NCI-H187 (cell line): ENCODE measurements around the gene TXNRD1.
A peak's percentile ranks its signal among the peaks of the same experiment; 100 is the strongest.
"Not testable (repeated sequence)": the region's sequence is repeated elsewhere in the genome, so short reads cannot be mapped to it uniquely, and the experiment has no call there.

Source experiments
- DNase-seq, 2 experiments: peaks; one replicate each; lab custom pipeline; 2025; lab: John Stamatoyannopoulos, UW

Gene TXNRD1

DNA sequence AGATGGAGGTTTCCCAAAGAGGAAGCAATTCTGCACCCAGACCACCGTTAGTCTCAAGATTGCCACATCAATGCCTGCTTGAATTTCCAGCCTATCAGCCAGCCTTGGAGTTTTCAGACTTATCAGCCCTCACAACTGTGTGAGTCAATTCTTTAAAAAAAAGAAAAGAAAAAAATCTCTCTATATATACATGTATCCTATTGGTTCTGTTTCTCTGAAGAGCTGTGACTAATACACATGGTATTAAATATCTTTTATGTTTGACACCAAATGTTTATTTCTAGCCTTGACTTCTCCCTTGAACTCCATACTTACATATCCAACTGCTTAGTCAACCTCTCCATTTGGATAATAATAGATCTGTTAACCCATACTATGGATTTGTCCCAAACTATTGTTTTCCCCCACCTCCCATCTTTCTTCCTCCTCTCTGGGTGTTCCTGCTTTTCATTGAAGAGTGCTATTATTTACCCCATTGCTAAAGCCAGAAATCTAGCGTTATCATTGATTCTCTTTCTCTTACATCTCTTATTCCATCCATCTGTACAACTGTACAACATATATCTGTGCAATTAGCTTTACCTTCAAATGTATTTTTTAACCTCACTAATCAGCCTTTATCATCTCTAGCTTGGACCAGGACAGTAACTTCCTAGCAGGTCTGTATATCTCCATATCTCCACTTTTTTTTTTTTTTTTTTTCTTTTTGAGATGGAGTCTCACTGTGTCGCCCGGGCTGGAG lies 65.3 kb downstream of the TXNRD1 start:
- DNase-seq, result no peak

DNA sequence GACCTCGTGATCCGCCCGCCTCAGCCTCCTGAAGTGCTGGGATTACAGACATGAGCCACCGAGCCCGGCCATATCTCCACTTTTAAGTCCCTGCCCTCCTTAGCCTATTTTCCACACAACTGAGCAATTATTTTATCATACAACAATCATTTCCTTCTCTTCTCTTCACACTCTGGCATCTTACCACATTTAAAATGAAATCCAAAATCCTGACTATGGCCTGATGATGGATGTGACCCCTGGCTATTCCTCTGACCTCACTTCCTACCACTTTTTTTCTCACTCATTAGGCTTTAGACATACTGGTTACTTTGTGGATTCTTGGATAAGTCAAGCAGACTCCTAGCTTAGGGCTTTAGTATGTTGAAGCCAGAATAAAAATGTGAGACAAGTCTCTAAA lies 66.1 kb downstream of the TXNRD1 start:
- no peak for DNase-seq

DNA sequence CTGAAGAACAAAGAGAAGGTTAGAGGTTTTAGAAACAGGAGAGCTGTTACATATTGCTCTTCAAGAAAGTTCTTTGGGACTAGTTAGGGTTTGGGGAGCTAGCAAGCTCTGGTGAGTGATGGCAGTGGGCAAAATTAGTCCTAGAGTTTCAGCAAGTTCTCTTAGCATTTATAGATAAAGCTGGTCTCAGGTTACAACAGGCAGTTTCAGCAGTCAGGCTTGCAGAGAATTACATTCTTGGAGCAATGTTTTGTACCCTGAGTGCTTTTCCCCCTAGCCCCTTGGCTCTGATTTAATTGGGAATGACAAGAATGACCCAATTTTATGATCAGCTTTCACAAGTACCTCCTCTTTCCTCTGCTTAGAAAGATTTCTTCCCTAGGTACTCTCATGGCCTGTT lies 66.5 kb downstream of the TXNRD1 start:
- no peak for DNase-seq

DNA sequence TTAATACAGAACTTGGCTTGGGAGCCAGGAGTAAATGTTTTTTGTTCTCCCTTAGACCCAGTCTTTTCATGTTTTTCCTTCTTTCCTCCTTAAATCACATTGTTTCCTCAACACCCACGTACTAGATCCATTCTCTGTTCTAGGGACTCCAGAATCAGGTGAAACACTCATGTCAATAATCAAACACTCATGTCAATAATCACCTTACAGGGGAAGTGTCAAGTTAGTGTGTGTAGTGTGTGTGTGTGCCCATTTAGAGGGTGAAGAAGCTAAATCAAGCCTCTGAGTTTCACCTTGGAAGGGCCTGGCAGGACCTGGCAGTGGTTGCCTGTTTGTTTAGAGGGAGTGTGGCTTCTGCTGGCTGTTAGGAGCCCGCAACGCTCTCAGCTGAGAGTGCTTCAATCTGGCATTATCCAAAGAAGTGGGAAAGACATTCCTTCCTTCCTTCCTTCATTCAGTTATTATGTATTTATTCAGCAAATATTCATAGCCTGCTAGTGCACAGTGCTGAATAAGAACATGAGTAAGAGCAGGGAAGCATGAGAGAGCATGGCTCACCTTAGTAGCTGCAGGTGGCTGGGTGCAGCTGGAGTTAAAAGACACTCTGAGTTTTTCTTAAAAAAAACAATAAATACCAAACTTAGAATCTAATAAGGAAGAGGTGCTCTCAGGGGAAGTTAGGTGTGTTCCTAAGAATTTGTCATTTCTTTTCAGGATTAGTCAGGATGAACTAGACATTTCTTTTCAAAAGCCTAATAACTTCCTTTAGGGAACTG lies 70.3 kb downstream of the TXNRD1 start:
- DNase-seq, result peak; percentile 16 to 21

DNA sequence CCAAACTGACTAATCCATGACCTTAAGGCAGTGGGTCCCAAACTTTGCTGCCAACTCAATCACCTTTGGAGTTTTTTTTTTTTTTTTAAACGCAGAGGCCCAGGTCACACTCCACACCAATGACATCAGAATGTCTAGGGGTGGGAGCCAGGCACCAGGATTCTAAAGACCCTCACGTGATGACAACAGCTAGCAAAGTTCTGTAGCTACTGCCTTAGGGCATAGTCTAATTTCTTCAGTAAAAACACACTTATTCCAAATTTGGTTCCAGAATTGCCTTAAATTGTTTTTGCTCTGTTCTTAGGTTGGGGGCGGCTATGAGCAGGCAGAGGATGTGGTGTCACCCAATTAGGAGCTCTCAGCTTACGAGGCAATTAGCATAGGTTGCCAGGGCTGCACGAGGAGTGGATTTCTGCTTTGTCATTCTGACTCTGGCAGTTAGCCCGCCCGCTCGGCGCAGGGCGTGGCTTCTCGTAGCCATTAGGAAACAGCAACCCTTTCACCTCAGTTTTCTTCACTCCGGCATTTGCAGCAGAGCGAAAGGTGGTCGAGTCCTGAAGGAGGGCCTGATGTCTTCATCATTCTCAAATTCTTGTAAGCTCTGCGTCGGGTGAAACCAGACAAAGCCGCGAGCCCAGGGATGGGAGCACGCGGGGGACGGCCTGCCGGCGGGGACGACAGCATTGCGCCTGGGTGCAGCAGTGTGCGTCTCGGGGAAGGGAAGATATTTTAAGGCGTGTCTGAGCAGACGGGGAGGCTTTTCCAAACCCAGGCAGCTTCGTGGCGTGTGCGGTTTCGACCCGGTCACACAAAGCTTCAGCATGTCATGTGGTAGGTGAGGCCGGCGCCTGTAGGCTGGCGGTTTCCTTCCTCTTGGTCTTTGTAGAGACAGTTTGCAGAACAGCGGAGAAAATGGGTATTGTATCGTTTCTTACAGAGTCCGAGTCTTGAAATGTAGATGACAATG lies 71.2 kb downstream of the TXNRD1 start:
- peak; percentile 94 to 97 for DNase-seq

DNA sequence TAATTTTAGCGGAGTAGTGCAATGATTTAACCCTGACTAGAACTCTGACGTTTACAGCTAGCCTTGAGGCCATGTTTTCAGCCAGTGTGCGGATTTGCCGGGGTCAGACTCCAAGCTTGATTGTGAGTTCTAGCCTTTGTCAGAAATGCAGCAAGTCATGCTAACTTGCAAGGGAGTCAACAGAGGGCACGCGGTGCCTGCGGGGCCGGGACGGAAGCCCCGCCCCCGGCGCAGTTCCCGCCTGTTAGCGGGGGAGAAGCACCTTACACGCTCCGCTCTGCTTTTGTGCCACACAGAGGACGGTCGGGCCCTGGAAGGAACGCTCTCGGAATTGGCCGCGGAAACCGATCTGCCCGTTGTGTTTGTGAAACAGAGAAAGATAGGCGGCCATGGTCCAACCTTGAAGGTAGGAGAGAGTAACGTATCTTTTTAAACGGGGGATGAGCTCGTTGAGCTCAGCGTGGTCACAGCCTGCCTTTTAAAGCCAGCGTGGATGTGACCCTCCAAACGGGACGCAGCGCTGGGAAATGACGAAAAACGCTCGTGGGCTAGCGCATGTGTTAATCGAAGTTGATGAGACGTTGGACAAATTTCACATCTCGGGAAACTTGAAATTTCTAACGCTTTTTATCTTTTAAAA lies 73.2 kb downstream of the TXNRD1 start:
- DNase-seq, result peak; percentile 87 to 90

DNA sequence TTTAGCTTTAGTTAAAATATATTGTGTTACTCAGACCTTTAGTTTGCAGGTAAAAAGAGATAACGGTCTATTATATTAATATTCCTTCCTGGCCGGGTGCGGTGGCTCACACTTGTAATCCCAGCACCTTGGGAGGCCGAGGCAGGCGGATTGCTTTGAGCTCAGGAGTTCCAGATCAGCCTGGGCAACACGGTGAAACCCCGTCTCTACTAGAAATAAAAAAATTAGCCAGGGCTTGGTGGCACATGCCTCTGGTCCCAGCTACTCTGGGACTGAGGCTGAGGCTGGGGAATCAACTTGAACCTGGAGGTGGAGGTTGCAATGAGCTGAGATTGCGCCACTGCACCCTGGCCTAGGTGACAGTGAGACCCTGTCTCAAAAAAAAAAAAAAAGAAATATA lies 74.7 kb downstream of the TXNRD1 start:
- DNase-seq, result no peak

DNA sequence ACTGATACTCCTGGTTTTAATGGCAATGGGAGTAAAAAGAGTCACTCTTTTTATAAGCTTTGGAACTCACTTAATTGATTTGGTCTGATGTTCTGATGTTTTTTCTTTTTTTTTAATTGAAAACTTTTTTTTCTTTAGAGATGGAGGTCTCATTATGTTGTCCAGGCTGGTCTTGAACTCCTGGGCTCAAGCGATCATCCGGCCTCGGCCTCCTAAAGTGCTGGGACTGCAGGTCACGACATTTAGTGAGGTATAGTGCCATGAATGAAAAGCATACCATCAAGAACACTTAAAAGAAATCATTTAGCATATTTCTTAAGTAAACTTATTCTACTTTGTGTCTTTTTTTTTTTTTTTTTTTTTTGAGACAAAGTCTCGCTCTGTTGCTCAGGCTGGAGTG lies 75.3 kb downstream of the TXNRD1 start:
- no peak for DNase-seq

DNA sequence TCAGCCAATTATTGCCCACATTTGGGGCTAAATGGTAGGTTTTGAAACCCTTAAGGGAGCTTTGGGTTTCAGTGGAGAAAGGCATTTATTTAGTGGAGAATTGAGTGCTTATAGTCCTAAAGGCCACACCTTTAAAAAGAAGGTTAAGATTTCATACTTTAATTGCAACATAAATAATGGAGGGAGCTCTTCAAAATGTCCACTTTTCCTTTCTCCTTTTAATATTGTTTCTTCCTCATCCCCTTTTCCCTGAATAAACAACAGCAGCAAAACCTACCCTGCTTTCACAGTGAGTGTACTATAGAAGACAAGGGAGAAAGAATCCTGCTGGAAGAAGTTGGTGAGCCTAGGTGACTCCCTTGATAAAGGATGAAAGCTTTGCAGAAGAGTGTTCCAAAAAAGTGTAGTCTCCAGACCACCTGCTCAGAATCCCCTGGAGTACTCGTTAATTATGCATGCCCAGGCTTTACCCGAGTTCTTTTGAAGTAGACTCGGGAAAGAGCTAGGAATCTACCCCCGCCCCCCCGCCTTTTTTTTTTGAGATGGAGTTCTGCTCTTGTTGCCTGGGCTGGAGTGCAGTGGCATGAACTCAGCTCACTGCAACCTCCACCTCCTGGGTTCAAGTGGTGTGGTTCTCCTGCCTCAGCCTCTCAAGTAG lies 76.4 kb downstream of the TXNRD1 start:
- no peak for DNase-seq

DNA sequence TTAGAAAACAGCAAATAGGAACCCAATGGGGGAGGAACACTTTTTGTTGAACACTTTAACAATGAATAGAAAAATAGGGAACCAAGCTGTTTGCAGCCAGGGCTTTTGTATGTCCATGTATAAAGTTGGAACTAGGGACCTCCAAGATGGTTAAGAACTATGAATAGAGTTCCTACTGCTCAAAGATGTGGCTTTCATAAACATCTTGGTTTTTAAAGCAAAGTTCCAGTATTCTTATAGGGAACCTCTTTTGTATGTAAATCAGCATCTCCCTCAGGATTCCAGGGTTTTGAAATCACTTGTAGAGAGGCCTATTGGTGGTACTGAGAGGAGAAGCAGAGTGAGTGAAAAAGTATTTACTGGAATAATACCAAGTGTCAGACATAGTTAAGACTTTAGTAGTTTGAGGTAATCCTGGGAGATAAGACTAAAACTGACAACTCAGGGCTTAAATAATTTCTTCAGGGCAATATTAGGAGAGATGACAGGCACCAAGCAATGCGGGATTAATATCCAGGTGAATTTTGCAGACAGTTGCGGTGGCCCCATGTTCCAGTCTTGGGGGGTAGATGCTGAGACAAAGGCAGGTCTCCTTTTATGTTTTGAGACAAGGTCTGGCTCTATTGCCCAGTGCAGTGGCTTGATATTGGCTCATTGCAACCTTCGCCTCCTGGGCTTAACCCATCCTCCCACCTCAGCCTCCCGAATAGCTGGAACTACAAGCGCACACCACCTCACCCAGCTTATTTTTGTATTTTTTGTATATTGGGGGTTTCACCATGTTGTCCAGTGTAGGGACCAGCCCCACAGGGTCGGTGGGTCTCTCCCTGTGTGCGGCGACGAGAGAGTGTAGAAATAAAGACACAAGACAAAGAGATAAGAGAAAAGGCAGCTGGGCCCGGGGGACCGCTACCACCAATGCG lies 77.6 kb downstream of the TXNRD1 start:
- DNase-seq, result no peak

DNA sequence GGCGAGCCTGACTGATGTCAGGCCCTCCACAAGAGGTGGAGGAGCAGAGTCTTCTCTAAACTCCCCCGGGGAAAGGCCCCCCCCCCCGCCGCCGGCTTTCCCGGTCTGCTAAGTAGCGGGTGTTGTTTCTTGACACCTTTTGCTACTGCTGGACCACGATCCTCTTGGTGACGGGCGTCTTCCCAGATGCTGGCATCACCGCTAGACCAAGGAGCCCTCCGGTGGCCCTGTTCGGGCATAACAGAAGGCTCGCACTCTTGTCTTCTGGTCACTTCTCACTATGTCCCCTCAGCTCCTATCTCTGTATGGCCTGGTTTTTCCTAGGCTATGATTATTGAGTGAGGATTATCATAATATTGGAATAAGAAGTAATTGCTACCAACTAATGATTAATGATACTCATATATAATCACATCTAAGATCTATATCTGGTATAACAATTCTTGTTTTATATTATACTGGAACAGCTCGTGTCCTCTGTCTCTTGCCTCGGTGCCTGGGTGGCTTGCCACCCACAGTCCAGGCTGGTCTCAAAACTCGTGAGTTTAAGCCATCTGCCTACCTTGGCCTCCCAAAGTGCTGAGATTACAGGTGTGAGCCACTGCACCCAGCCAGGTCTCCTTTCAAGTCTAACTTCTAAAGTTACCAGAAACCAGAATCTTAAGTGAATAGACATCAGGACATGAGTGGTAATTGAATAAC lies 78.7 kb downstream of the TXNRD1 start:
- DNase-seq, result not testable (repeated sequence)

DNA sequence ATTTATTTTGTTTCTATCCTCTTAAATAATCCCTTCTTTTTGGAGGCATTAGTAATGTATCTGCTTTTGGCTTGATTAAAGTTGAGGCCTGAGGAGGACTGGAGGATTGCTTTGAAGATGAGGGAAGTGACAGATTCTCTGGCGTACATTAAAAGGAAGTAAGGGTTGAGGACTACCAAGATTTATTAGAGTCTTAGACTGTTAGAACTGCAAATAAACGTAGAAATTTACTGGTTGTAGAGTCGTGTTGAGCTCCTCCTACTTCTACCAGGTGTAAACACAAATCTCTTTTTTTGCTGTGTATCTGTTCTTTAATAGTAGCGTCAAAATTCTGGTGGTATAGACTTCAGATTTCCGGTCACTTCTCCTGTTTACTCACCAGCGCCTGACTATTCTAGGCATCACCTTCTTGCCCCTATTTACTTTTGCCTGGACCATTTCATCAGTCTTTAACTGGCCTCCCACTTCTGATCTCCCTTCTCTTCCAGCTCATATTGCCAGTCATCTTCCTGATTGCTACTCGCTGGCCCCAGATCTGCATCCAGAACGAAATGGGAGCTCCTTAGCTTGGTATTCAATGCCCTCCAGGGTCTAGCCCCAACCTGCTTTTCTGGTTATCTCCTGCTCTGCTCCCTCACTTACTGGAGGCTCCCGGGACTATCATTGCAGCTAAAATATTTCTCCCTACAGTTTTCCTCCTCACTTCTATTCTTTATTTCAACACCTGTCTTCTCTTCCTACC lies 79.5 kb downstream of the TXNRD1 start:
- no peak for DNase-seq

DNA sequence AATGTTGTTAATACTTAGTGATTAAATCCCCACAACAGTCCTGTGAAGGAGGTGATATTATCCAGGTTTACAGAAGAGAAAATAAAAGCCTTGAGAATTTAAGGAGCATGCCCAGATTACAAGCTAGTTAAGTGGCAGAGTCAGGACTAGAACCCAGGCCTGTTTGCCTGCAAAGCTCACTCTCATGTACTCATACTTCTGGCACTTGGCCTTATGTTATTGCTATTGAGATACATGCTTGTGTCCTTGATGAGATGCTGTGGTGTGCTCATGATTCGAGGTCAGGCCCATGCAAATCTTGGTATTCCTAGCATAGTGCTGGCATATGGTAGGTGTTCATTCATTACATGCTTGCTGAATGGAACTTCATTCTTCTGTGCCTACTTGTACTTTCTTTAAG lies 80.4 kb downstream of the TXNRD1 start:
- DNase-seq, result no peak

DNA sequence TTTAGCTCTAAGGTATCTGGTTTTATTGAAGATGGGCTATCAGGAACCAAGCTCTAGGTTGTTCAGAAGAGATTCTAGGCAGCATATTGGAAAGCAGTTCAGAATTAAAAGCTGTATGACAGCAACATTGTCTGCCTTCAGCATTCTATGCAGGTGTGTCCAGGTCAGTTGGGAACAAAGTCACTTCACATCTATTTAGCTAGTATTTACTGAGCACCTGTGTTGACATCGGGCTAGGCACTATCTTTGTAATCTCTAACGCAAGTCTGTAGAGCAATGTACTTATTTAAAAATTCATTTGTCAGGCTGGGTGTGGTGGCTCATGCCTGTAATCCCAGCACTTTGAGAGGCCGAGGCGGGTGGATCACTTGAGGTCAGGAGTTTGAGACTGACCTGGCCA lies 81.1 kb downstream of the TXNRD1 start:
- no peak for DNase-seq

DNA sequence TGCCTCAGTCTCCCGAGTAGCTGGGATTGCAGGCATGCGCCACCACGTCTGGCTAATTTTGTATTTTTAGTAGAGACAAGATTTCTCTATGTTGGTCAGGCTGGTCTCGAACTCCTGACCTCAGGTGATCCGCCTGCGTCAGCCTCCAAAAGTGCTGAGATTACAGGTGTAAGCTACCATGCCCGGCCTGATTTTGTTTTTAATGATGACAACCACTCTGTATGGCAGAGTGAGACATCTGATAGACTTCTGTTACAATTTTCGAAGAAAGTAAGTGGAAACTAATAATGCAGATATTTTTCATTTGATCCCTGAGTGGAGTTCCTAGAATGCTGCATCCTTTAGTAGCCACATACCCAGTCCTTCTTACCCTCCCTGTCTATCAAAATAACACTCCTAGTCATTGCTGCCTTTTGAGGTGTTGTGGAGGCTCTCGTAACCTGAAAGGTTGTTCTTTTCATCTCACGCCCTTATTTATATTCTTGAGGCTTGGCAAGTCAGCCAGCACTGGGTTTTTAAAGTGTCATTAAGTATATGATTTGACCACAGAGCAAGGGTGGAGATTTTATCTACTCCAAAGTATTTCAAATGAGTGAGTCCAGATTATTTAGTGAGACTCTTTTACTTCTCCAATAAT lies 82.0 kb downstream of the TXNRD1 start:
- DNase-seq, result no peak

DNA sequence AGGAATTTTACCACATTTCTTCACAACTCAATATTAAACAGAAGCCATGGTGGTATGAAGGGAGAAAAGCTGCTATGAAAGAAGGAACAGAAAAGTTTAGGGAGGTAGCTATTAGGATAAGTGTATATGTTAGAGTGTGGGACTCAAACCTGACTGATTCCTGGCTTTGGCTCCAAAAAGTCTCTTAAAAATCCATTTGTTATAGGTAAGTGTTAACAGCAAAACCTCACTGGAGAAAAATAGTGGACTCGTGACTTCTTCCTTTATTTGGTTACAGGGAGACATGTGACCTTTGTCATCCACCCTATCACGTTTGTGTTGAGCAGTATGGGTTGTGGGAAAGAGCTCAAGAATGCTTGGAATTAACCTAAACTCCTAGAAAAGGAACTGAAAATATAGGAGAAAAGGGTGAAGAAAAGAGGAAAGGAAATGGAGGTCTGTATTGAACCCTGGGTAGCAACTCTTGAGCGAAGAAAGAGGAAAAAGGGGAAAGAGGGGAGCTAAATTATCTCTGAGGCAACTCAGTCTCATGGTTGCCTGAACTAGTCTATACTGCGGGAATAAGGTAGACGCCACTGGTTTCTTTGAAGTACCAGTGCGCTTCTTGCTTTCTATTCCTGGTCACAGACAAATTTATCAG lies 84.4 kb downstream of the TXNRD1 start:
- DNase-seq, result no peak

DNA sequence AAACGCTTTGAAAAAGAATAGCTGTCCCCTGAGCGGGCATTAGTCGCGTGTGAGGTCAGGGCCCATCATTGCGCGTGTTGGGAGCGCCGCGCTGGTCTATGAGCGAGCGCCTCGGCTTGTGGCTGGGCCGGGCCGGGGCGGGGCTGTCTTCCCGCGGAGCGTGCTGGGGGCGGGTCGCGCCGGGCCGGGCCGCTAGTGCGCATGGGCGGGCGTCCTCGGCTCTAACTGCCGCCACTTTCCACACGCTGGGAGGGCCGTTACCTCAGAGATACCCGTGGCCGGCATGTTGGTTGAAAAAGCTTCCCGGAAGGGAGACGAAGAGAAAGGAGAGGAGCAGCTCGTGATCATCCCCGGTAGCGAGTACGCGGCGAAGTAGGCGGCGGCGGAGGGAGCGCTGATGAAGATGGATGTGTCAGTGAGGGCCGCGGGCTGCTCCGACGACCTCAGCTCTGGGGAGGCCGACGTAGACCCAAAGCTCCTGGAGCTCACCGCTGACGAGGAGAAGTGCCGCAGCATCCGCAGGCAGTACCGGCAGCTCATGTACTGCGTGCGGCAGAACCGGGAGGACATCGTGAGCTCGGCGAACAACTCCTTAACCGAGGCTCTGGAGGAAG lies 88.1 kb downstream of the TXNRD1 start, which contains the start of gene EID3:
Gene EID3 (plus strand): TSS at position 202 of the 614 bp plus-strand sequence. CDS start 196 bp downstream, at position 398.
- DNase-seq, result no peak
